GM18517 (cell line): ENCODE results near the gene KRT24.

Experiments
- ATAC-seq: cut with Tn5 transposase; IDR thresholded peaks from one replicate; pipeline ENCODE4 v1.9.1; 2021; ENCODE audit warnings: mild to moderate bottlenecking, moderate library complexity; ENCODE audit not compliant: unreplicated experiment

KRT24 gene

DNA sequence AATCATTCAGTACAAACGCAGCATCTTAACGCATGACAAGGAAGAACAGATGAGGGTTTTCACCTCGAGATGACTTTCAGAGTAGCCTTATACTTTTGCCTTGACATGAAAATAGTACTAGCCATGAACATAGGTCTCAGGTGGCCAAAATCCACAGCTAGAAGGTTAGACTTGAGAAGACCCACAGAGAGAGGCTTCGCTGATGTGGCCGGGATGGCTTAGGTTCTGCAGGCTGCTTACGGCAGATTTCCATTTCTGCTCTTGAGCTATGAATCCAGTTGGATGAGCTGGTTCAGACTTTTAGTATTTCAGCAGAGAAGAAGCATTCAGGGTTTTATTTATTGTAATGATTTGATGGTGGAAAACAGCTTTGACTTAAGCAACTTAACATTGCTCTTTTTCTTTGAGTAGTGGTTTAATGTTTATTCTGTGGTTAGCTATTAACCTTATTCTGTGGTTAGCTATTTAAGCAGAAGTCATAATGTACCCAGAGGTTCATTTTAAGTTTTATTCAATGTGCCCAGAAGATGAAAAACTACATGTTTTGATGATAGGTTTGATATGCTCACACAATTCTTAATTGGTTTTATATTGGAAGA lies 7.6 kb downstream of the KRT24 start:
- ATAC-seq = no peak

DNA sequence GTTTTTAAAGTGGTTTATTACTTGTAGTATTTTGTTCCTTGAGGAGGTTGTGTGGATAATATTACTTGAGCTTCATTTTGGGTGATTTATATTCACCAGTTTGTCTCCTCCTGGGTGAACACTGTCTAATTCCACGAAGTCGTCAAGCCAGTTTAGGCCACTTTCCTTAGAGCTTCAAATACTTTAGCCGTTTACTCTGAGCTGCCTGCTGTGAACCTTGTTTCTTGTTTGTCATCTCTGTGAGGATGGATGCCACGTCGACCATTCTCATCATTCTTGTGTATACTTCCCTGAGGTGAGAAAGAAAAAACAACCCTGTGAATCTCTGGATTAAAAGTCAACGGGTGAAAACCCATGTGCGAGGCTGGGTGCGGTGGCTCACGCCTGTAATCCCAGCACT lies 9.0 kb downstream of the KRT24 start:
- no peak for ATAC-seq

DNA sequence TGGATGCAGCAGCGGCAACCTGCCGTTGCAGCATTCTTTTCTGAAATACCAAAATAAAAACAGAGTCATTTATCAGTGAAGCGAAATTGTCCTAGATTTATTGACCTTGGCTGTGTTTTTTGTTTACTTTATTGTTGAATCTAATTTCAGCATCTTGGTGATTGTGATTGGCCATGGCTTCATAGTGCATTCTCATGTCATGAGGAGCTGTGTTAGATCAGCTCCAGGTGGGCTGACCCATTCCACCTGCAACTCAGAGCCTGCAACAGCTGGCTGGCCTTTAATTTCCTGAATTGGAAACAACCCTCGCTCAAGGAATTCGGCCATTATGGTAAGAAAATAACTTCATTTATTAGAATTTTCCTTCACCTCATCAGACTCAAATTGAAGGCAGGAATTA lies 16.4 kb downstream of the KRT24 start:
- no peak for ATAC-seq

DNA sequence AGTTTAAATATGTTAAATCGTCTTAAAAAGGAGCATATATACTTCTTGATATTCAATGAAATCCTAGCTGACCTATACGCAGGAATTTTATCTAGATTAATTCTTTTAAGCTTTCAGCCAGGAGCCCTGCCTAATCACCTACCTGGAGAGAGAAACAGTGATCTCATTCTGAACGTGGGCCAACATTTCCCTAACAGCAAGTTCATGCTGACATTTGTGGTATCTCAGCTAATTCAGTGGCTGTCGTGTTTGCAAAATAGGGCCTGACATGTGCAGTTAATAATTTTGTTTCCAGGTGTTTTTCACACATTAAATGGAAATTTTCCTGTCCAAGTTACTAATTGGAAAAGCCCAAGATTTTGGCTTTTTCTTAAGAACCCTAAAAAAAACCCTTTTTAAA lies 17.4 kb downstream of the KRT24 start:
- no peak for ATAC-seq

DNA sequence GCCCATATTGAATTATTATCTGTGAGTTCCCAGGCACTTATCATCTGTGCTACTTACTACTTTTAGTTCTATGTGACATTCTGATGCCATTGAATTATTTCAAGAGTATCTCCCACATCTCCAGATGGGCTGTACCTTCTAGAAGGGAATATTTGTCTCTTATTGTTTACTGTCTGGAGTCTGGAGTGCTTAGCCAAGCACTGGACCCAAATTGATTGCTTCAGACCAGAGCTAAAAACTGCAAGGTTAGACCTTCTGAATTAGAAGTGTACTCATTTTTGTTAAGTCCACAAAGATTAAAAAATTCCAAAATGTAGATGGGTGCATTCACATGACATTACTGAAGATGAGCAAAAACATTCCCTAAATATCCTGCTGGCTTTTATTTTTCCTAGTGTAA lies 22.6 kb downstream of the KRT24 start:
- ATAC-seq = no peak

DNA sequence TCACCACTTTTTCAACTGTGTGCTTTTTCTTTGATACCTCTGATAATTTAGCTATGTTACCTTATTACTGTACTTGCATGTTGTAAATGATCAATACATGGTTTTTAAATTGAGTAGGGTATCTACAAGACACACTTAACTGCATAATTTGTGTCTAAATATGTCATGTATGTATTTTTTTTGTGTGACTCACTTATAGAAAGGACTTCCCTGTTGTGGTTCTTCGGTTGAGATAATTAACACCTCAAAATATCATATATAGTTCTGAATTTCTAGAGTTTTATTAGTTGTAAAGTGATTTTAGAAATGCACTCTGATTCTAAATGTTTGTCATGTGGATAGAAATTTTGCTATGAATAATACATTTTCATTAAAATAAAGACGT lies 24.0 kb downstream of the KRT24 start:
- no peak for ATAC-seq

DNA sequence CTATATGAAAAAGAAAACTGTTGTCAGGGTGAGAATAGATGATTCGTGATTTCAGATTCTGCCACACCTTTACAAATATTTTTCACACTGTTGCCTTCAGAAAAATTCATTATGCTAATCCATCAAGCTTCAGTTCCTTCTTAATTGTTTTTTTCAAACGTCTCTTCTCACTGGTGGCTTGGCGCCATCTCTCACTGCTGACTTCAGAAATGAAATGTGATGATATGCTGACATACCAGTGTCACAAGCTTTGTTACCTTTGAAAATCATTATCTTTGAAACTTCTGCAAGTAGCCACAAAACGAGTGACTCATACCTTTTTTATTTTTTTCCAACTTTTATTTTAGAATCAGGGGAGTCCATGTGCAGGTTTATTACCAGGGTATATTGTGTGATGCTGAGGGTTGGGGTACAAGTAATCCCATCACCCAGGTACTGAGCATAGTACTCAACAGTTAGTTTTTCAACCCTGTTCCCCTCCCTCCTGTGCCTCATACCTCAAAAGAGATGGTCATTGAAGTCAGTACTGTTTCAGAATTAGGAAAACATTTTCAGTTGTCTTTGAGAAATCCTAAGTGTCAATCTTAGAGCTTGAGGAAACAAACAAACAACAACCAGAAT lies 24.5 kb downstream of the KRT24 start:
- no peak for ATAC-seq

DNA sequence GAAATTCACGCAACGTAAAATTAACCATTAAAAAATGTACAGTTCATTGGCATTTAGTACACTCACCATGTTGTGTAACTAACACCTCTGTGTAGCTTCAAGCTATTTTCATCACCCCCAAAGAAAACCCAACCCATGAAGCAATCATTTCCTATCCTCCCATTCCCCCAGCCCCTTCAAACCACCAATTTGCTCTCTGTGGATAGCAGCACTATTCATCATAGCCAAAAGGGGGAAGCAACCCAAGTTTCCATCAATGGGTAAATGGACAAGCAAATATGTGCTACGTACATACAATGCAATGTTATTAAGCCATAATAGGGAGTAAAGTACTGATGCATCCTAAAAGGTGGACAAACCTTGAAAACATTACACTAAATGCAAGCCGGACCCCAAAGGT lies 27.6 kb downstream of the KRT24 start:
- ATAC-seq = no peak

DNA sequence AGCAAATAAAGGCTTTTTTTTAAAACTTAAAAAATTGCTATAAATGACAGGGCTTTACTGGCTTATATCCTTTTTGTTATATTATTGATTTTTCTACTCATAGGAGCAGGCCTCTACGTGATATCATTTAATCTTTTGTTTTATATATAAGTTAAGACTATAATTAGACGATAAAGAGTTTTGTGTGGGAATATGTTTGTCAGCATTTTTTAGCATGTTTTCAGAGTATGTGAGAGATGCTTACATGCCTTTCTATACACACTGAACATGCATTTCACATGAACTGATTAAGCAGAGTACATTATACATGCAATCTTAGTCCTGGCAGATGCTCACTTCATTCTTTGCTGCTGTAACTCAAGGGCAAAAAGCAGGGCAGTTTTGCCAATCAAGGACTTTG lies 30.9 kb downstream of the KRT24 start:
- ATAC-seq = no peak

DNA sequence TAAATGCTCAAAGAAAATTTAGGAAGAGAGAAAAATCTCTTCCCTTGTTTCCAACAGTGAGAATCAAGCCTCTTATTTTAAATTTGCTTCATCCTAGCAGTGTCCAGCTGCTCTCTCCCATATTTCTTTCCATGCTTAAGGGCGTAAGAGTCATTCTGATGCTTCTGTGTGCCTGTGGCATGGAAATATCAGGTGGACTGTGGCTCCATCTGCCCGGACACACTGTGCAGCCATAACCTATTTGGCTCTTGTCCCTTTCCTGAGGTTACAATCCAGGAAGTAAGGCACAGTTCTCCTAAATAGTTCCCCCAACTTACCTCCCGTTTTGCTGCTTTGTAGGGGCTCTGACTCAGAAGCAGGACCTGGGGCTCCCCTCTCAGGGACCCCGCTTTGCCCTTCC lies 32.3 kb downstream of the KRT24 start:
- ATAC-seq = no peak

DNA sequence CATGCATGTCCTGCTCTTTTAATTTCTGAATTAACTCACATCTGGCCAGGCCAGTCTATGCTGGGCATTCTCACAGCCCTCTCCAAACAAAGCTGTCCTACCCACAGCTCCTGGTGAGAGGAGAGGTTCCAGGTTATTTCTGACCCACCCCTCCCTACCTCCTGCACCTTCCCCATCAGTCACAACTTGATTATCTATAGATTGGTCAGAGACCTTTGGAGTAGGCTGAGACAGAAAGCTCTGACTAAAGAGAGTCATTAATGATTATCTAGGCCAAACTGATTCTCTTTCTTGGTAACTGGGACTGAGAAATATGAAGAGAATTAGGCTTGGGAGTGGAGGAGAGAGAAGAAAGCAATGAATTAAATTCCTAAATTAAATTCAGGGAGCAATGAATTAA lies 37.2 kb downstream of the KRT24 start:
- ATAC-seq = no peak

DNA sequence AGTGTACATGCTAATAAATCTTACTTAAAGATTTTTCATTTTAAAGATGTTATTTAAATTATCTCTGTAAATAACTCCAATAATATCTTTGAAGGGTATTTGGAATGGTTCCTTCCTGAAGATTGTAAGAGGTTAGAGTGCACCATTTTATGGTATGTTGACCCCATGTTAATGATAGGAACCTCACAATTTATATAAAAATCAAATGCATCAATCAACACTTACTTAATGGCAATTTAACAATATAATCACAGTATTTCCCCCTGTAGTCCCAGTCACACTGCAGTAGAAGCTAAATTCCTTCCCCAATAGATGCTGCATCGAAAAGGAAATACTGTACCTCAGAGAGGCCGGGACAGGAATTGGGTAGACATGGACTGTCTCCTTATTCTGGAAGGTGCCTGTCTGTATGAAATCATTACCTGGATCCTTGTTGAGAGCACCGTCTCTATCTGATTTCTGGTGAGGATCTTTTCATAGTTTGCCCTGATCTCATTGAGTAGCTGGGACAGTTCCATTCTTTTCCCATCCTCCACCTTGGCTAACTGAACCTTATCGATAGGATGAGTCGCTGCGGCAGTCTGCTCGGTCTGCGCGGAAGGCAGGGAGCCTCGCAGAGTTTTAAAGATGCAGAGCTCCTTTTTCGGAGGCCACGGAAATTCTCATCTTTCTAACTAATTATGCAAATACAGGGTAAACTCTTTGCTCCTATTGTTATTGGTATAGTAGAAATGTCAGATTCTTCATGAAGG lies 38.8 kb downstream of the KRT24 start, which contains the start of gene KRT222:
Gene KRT222, minus strand, starts transcription at position 596 of the 752 bp plus-strand sequence. Its CDS starts 78 bp downstream, at position 518.
- ATAC-seq = no peak

DNA sequence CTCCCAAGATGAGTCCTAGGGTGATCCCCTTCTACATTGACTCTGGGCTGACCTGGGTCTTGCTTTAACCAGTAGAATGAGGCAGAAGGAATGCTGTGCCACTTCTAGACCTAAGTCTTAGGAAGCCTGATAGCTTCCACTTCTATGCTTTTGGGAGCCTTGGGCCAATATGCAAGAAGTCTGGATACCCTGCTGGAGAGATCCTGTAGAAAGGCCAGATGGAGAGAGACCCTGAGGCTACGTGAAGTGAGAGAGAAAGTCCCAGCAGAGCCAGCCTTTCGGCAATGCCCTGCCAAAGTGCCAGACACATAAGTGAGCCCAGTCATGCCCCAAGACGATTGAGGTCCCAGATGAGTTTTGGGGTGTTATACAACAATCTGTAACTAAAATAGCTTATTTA lies 40.3 kb downstream of the KRT24 start:
- ATAC-seq = no peak

DNA sequence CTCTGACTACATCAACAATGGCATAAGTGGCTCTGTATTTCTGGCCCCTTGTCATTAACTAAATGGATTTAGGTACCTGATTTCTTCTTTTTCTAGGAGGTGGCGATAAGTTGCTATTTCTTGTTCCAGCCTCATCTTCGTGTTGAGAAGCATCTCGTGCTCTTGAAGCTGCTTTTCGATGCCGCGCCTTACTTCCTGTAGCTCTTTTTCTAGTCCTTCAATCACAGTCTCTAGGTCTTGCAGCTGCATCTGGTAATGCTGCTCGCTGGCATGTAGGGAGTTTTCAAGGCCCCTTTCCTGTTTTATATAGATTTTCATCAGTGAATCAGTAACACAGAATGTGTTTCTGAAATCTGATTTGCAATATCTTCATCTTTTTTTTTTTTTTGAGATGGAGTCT lies 43.6 kb downstream of the KRT24 start:
- ATAC-seq = no peak

DNA sequence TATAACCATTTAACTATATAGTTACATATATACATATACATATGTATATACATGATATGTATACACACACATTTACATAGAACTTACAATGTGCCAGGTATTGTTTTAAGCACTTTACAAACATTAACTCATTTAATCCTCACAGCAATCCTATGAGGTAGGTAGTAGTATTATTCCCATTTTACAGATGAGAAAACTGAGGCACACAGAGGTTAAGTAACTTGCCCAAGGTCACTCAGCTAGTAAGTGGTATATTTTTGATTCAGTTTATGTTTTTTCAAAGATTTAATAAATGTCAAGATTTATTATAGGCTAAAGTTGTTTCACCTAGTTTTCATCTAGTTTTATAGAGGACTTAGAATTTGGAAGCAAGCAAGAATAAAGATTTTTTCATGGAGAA lies 45.2 kb downstream of the KRT24 start:
- ATAC-seq = no peak

DNA sequence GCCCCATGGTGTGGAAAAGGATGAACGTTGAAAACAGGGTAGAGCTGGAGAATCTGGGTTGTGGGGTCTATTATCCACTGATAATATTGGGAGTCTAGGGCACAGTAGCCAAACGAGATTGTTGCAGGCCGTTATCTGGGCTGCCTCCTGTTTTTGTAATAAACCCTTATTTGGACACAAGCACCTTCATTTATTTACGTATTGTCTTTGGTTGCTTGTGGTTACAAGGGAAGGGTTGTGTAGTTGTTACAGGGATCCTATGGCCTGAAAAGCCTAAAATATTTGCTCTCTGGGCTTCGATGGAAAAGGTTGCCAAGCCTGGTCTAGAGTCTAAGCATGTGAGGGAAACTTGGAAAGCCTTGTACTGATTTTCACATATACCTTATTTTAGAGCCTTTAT lies 51.6 kb downstream of the KRT24 start:
- ATAC-seq = no peak

DNA sequence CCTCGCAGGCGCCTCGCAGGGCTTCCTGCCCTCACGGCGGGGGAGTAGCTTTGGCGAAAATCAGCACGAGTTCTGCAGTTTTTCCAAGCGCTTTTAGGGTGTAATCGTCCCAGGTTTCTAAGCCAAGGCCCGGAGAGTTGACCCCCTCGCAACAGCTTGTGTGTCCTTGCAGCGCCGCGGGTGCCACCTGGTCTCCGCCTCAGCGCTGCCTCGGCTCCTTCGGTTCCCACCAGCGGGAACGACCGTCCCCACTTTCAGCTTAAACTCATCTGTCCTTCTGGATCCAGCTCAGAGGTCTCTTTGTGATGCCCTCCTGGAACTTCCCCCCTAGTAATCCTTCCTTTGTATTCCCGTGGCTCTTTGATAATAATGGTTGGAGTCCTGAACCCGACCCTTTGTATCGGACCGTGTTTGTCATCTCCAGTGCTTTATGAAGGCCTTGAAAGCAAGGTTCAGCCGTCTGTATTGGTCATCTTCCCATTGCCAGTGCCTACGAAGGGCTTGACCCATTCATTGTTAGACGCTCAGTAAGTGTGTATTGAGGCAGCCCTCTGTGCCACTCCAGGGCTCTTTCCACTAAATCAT lies 55.1 kb downstream of the KRT24 start:
- no peak for ATAC-seq
